GM18505 (cell line): ENCODE data around the gene RFPL4A.
"Not testable (repeated sequence)": the region's sequence is repeated elsewhere in the genome, so short reads cannot be mapped to it uniquely, and the experiment has no call there.

ENCODE experiments used
- ATAC-seq: cut with Tn5 transposase; IDR thresholded peaks from one replicate; pipeline ENCODE4 v1.9.1; 2021; ENCODE audit not compliant: unreplicated experiment
- POLR2A ChIP-seq: IDR thresholded peaks from 4 replicates; pipeline ENCODE4 v1.6.1; 2011; ENCODE audit warnings: borderline replicate concordance; ENCODE audit not compliant: insufficient read depth, insufficient read length; ENCODE audit errors: extremely low read depth

RFPL4A gene

DNA sequence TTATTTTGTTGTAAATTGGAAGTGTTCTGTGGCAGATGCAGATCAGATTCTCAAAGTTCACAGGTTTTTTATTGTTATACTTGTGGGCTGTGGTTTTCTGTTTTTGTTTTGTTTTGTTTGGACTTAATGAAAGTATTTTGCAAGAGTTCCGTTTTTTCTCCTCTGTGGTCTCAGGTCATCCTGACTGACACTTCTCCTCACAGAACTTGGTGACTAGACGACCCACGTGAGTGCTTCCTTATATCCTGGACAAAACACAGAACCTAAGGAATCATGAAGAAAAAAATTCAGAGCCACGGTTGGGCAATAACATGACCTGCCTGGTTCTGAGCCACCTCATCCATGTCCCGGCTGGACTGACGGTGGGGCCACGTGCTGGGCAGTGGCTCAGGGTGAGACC is 7.6 kb downstream of the RFPL4A start:
- no peak for ATAC-seq
- TF ChIP-seq POLR2A, result no peak

DNA sequence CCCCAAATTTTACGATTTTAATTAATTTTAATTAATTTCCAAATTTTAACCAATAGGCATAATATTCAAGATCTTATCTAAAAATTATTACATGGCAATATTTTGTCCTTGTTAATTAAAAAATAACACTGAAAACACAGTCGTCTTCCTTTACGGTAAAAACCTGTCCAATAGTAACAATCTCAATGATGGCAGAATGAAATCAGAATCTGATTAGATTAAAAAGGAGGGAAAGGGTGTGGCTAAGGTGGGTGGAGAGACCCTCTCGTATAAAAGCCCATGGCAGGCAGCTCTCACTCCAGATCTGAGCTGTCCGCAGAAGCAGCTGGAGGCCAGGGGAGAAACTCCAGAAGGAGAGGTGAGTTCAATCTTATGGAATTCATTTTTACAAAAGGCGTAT is 9.9 kb downstream of the RFPL4A start, which contains the start of gene RFPL4AL1:
TSS of gene RFPL4AL1 (plus strand) at position 301 of the 400 bp plus-strand sequence. CDS start 2,687 bp downstream, outside the sequence.
- not testable (repeated sequence) for ATAC-seq

DNA sequence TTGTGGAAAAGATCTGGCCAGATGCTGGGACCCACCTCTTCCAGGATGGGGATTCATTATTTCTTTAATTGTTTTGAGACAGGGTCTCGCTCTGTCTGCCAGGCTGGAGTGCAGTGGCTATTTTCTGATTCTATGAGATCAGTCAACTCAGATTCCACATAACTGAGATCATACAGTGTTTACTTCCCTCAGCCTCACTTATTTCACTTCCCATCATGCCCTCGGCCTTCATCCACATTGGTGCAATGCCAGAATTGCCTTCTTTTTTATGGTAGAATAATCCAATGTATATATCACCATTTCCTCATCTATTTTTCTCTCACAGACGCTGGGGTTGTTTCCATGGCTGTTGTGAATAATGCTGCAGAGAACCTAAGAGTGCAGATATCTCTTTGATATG is 10.7 kb downstream of the RFPL4A start:
- not testable (repeated sequence) for ATAC-seq

DNA sequence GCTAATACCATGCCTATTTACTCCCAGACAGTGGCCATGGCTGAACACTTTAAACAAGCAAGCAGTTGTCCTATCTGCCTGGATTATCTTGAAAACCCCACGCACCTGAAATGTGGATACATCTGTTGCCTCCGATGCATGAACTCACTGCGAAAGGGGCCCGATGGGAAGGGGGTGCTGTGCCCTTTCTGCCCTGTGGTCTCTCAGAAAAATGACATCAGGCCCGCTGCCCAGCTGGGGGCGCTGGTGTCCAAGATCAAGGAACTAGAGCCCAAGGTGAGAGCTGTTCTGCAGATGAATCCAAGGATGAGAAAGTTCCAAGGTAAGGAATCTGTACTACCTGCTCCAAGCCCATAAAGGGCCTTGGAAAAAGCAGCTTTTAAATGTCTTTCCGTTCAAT is 18.6 kb downstream of the RFPL4A start:
- TF ChIP-seq POLR2A, result no peak
- no peak for ATAC-seq

DNA sequence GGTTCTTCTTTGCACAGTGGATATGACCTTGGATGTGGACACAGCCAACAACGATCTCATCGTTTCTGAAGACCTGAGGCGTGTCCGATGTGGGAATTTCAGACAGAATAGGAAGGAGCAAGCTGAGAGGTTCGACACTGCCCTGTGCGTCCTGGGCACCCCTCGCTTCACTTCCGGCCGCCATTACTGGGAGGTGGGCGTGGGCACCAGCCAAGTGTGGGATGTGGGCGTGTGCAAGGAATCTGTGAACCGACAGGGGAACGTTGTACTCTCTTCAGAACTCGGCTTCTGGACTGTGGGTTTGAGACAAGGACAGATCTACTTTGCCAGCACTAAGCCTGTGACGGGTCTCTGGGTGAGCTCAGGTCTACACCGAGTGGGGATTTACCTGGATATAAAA is 19.4 kb downstream of the RFPL4A start:
- ATAC-seq, result no peak
- no peak for TF ChIP-seq POLR2A

DNA sequence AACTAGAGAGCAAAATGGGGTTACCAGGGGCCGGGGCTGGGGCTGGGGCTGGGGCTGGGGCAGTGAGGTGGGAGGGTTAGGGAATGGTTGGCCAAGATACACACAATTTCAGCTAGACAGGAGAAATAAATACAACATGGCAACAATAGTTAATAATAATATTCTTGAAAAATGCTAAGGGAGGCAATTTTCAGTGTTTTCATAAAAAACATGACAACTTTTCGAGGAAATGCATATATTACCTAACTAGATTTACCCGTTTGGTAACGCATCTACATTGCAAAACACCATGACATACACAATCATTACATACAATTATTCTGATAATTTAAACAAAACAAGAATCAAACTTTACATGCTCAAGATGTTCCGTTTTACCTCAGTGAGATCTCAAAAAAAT is 22.2 kb downstream of the RFPL4A start:
- no peak for TF ChIP-seq POLR2A
- ATAC-seq, result no peak

DNA sequence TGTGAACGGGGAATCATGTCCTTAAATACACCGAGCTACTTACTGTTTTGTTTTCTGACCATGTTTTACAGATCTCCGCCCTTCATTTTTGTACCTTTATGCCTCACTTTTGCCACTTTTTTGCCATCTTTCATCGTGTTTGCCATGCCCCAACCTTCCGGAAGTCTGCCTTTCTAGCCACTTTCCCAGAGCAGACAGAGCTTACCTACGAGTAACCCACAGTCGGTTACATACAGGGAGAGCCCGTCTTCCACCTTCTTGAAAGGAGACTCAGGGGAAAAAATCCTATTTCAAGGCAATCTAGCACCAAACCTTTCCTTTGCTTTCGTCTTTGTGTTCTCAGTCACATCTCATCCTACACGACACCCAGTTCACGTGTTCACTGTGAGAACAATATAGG is 36.1 kb downstream of the RFPL4A start:
- no peak for ATAC-seq

DNA sequence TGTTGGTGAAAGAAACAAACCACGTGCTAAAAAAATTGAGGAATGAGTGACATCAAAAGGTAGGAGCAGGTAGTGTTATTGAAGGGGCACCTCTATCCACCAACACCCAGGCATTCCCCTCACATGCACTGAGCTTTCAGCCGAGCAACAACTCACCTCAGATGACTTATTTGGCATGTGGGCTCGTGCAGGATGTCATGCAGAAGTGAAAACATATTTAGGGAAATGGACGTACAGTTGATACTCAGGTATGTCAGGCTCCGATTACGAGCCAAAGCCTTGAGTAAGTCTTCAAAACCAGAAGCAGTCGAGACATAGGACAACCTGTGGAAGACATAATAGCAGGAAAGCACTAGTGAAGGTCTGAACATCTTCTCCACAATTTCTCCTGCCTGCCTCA is 42.5 kb downstream of the RFPL4A start:
- TF ChIP-seq POLR2A, result no peak
- no peak for ATAC-seq

More for the DNA sequence above, 36.1 kb downstream of the RFPL4A start:
- no peak for TF ChIP-seq POLR2A

DNA sequence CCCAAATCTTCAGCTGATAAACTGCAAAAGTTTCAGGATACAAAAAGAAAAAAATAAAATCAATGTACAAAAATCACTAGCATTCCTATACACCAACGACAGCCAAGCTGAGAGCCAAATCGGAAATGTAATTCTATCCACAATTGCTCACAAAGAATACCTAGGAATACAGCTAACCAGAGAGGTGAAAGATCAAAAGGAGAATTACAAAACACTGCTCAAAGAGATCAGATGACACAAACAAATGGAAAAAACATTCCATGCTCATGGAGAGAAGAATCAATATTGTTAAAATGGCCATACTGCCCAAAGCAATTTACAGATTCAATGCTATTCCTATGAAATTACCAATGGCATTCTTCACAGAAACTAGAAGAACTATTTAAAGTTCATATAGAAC is 43.4 kb downstream of the RFPL4A start:
- TF ChIP-seq POLR2A, result no peak
- no peak for ATAC-seq

DNA sequence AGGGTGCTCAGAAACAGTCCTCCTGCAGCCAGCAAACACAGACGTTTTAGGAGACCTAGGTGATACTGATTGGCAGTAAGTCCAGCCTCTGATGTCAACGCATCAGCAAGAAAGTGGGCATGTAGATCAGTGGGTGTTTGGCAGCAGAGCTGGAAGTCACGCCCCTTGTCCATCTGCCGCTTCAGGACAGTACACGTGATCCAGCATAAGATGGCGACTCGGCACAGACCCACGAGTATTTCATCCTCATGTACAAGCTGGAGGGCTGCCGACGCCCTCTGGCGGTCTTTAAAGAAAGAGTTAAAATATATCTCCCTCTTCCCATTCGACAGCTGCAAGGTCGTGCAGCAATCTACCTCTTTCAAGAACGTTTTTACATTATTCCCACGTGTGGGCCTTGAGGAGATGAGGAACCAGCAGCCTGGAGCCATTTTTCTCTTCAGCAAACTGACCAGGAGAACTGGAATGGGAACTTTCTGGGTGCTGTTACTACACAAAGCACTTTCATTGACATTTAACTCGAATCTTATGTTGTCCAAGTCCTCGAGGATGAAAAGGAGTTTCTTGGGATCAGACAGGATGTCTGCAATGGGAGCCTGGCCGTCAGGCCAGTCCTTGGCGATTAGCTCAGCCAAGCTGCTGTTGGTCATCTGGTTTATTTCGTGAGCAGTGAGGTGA is 50.6 kb downstream of the RFPL4A start:
- TF ChIP-seq POLR2A, result no peak
- no peak for ATAC-seq

DNA sequence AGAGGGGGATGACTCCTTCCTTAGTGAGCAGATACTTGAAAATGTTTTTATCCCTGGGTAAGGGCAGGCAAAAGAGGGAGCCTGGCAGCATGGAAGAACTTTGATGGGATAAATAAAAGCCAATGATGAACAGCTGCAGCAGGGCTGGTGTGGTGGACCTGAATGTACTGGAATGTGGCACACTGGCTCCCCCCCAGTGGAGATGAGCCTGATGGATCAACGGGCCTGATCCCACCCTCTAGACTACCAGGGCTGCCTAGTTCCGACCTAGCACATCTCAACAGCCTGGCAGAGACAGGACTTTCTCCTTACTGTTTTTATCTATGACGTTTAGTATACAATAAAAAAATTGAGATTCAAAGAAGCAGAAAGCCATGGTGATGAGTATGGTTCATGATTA is 52.4 kb downstream of the RFPL4A start:
- no peak for ATAC-seq
- TF ChIP-seq POLR2A, result no peak

DNA sequence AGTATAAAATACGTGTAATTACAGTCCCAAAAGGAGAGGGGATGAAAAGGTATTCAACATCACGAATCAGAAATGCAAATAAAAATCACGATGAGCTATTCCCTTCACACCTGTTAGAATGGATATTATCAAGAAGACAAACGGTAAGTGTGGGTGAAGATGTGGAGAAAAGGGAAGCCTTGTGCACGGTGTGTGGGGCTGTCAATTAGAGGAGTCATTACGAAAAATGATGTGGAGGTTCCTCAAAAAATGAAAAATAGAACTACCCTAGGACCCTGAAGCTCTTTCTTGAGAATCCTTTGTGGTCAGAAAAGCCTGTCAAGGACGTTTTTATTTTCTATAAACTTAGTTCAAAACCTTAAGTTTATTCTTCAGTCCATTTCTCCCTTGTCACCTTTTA is 53.6 kb downstream of the RFPL4A start:
- TF ChIP-seq POLR2A, result no peak
- no peak for ATAC-seq
